Hepatocyte (in vitro differentiated cells): ENCODE data around the gene KDM1A.

Experiments
- CTCF ChIP-seq: fragments of 200-600 bp; sonication (generic); IDR thresholded peaks from 2 replicates; pipeline ENCODE4 v1.5.1; 2016; ENCODE audit warnings: antibody characterized with exemption, mild to moderate bottlenecking; ENCODE audit not compliant: poor library complexity
- EZH2 ChIP-seq: fragments of 200-600 bp; sonication (generic); IDR thresholded peaks from 2 replicates; pipeline ENCODE4 v1.6.1; 2016; ENCODE audit warnings: antibody characterized with exemption, mild to moderate bottlenecking, borderline replicate concordance
- EZH2phosphoT487 ChIP-seq: fragments of 200-600 bp; sonication (generic); IDR thresholded peaks from one replicate; pipeline ENCODE4 v1.6.1; 2018; ENCODE audit warnings: antibody characterized with exemption, mild to moderate bottlenecking, low read depth, moderate library complexity; ENCODE audit not compliant: unreplicated experiment, severe bottlenecking

- TF ChIP-seq CTCF (no peak), EZH2 (no peak), EZH2phosphoT487 (no peak)
Observed at GRCh38 chr1:23118957-23119792, 99.9 kb downstream of the KDM1A start.
